OCI-LY3 (cell line): ENCODE data around the gene KRTAP1-5.
"Not testable (repeated sequence)": the region's sequence is repeated elsewhere in the genome, so short reads cannot be mapped to it uniquely, and the experiment has no call there.

Source experiments
- H2AFZ ChIP-seq: fragments of 200-600, 300-600 bp; shearing (Covaris generic); 2 replicates; pipeline ENCODE4 v1.6.0; 2014; ENCODE audit warnings: antibody characterized with exemption, low read depth, low read length
- H3K27ac ChIP-seq: fragments of 200-600, 300-600 bp; sonication (generic); 2 replicates; pipeline ENCODE4 v1.5.1; 2014; ENCODE audit warnings: mild to moderate bottlenecking, low read length, moderate library complexity, mixed read lengths
- H3K27me3 ChIP-seq: fragments of 200-600, 300-600 bp; sonication (generic); 2 replicates; pipeline ENCODE4 v1.6.1; 2014; ENCODE audit warnings: low read depth, low read length, mixed read lengths
- H3K36me3 ChIP-seq: fragments of 200-600, 300-600 bp; sonication (generic); replicated peaks from 2 replicates; pipeline ENCODE3; 2014; ENCODE audit warnings: low read depth, low read length, mixed read lengths
- H3K4me1 ChIP-seq: fragments of 300-600, 200-600 bp; sonication (generic); 2 replicates; pipeline ENCODE4 v1.6.1; 2014; ENCODE audit warnings: low read length, mixed read lengths
- H3K4me2 ChIP-seq: fragments of 200-600, 300-600 bp; sonication (generic); 2 replicates; pipeline ENCODE4 v1.6.1; 2014; ENCODE audit warnings: low read length, mixed read lengths
- H3K4me3 ChIP-seq: fragments of 300-600, 200-600 bp; sonication (generic); 2 replicates; pipeline ENCODE4 v1.5.1; 2014; ENCODE audit warnings: antibody characterized with exemption, mild to moderate bottlenecking, low read length, moderate library complexity
- H3K79me2 ChIP-seq: fragments of 300-600, 200-600 bp; shearing (Covaris generic); 2 replicates; pipeline ENCODE4 v1.6.1; 2014; ENCODE audit warnings: mild to moderate bottlenecking, low read length, mixed read lengths
- H3K9ac ChIP-seq: fragments of 300-600, 200-600 bp; shearing (Covaris generic); 2 replicates; pipeline ENCODE4 v1.6.0; 2014; ENCODE audit warnings: mild to moderate bottlenecking, low read length, moderate library complexity
- H3K9me3 ChIP-seq: fragments of 200-600, 300-600 bp; shearing (Covaris generic); 2 replicates; pipeline ENCODE4 v1.6.1; 2014; ENCODE audit warnings: low read length, mixed read lengths; ENCODE audit not compliant: insufficient read depth
- H4K20me1 ChIP-seq: fragments of 200-600, 300-600 bp; sonication (generic); 2 replicates; pipeline ENCODE4 v1.6.1; 2016; ENCODE audit warnings: low read length, mixed read lengths; ENCODE audit not compliant: insufficient read depth
- CTCF ChIP-seq: fragments of 200-600, 300-600 bp; sonication (generic); IDR thresholded peaks from 2 replicates; pipeline ENCODE4 v1.5.1; 2014; ENCODE audit warnings: antibody characterized with exemption, low read length, low read depth
- EZH2phosphoT487 ChIP-seq: fragments of 200-600 bp; shearing (Covaris generic); IDR thresholded peaks from 2 replicates; pipeline ENCODE4 v1.6.1; 2018; ENCODE audit warnings: antibody characterized with exemption, mixed run types, low read depth

KRTAP1-5 gene

GRCh38 chr17:41002814-41003213, 24.2 kb downstream of the KRTAP1-5 start:
- Histone ChIP-seq H3K36me3 (no peaks in the 10 kb centered on the region), H3K4me1 (no peaks in the 10 kb centered on the region), H3K4me2 (no peak overlapping the region), H3K27me3 (peaks cover 38% of the 10 kb centered on the region), H3K9me3 (no peaks in the 10 kb centered on the region), H3K9ac (no peak overlapping the region), H3K79me2 (no peaks in the 10 kb centered on the region), H3K27ac (no peak overlapping the region), H4K20me1 (no peaks in the 10 kb centered on the region), H2AFZ (no peak overlapping the region), H3K4me3 (no peak overlapping the region)
- no peak for TF ChIP-seq CTCF
- TF ChIP-seq EZH2phosphoT487, result no peak

GRCh38 chr17:41001795-41002194, 25.2 kb downstream of the KRTAP1-5 start:
- no peaks in the 10 kb centered on the region for H3K79me2 ChIP-seq
- no peak overlapping the region for H3K27ac ChIP-seq
- H3K4me2 ChIP-seq, result no peak overlapping the region

GRCh38 chr17:40999563-40999962, 27.4 kb downstream of the KRTAP1-5 start, which contains the start of gene KRTAP3-2:
KRTAP3-2 (minus strand) TSS chr17:40999906; CDS start chr17:40999853, 53 bp downstream.
- not testable (repeated sequence) for H3K27ac ChIP-seq, H3K79me2 ChIP-seq, H3K4me1 ChIP-seq

More at GRCh38 chr17:41001795-41002194, 25.2 kb downstream of the KRTAP1-5 start:
- no peaks in the 10 kb centered on the region for H3K9me3 ChIP-seq
- no peak overlapping the region for H2AFZ ChIP-seq
- peaks cover 48% of the 10 kb centered on the region for H3K27me3 ChIP-seq
- H3K9ac ChIP-seq, result no peak overlapping the region
- TF ChIP-seq CTCF, result no peak
- H3K4me1 ChIP-seq, result no peaks in the 10 kb centered on the region
- no peaks in the 10 kb centered on the region for H3K36me3 ChIP-seq
- no peak overlapping the region for H3K4me3 ChIP-seq
- H4K20me1 ChIP-seq, result no peaks in the 10 kb centered on the region

GRCh38 chr17:40997361-40997760, 29.6 kb downstream of the KRTAP1-5 start:
- Histone ChIP-seq H3K79me2 (no peaks in the 10 kb centered on the region), H3K4me1 (no peaks in the 10 kb centered on the region), H4K20me1 (no peaks in the 10 kb centered on the region), H3K27ac (no peak overlapping the region), H3K4me3 (no peak overlapping the region), H2AFZ (no peak overlapping the region), H3K4me2 (no peak overlapping the region), H3K27me3 (peaks cover 36% of the 10 kb centered on the region), H3K9ac (no peak overlapping the region), H3K9me3 (no peaks in the 10 kb centered on the region), H3K36me3 (no peaks in the 10 kb centered on the region)
- TF ChIP-seq EZH2phosphoT487 (no peak), CTCF (no peak)

More at GRCh38 chr17:40999563-40999962, 27.4 kb downstream of the KRTAP1-5 start, which contains the start of gene KRTAP3-2:
- H3K4me2 ChIP-seq, H2AFZ ChIP-seq, H3K36me3 ChIP-seq, H3K4me3 ChIP-seq, H3K9me3 ChIP-seq, H4K20me1 ChIP-seq, H3K9ac ChIP-seq: not testable (repeated sequence)
- H3K27me3 ChIP-seq, result peaks cover 46% of the 10 kb centered on the region

- H3K36me3 ChIP-seq, result no peaks in the 10 kb centered on the region
- H4K20me1 ChIP-seq, result no peaks in the 10 kb centered on the region
- H3K4me2 ChIP-seq, result no peak overlapping the region
- H3K4me1 ChIP-seq, result no peaks in the 10 kb centered on the region
- H3K9ac ChIP-seq, result no peak overlapping the region
- H2AFZ ChIP-seq, result no peak overlapping the region
- peaks cover 36% of the 10 kb centered on the region for H3K27me3 ChIP-seq
- TF ChIP-seq EZH2phosphoT487 (no peak), CTCF (no peak)
- no peaks in the 10 kb centered on the region for H3K79me2 ChIP-seq
- no peak overlapping the region for H3K27ac ChIP-seq
- H3K4me3 ChIP-seq, result no peak overlapping the region
- no peaks in the 10 kb centered on the region for H3K9me3 ChIP-seq
Measured at GRCh38 chr17:40996829-40997228, 30.2 kb downstream of the KRTAP1-5 start.
